GM06990 (cell line): Measurements from ENCODE around the gene SMIM28.

Source experiments
- DNase-seq: peaks from one replicate; pipeline ENCODE4 v3.0.0-alpha.2; 2011; ENCODE audit not compliant: insufficient read length; ENCODE audit errors: extremely low read depth
- H3K27me3 ChIP-seq: replicated peaks from 2 replicates; pipeline ENCODE4 v1.6.0; 2011; ENCODE audit warnings: low read length; ENCODE audit not compliant: control insufficient read depth, insufficient read depth
- H3K36me3 ChIP-seq: 2 replicates; pipeline ENCODE4 v1.5.1; 2011; ENCODE audit warnings: low read length; ENCODE audit not compliant: control insufficient read depth, insufficient read depth
- H3K4me3 ChIP-seq: replicated peaks from 2 replicates; pipeline ENCODE4 v1.5.1; 2011; ENCODE audit warnings: low read depth, mild to moderate bottlenecking, control low read depth, low read length
- CTCF ChIP-seq: IDR thresholded peaks from 2 replicates; pipeline ENCODE4 v1.5.1; 2011; ENCODE audit warnings: low read length, control low read depth, mild to moderate bottlenecking, inconsistent platforms; ENCODE audit not compliant: insufficient read depth, poor library complexity, severe bottlenecking

The SMIM28 gene

GRCh38 chr6:138370631-138371451 lies 6.9 kb upstream of the SMIM28 start:
- no peak for TF ChIP-seq CTCF
- no peaks in the 10 kb centered on the region for H3K36me3 ChIP-seq
- DNase-seq: no peak
- H3K27me3 ChIP-seq: peaks cover 1% of the 10 kb centered on the region; the same call in 1 of the 2 replicates
- H3K4me3 ChIP-seq: no peak overlapping the region

- no peak for DNase-seq
- H3K27me3 ChIP-seq: peaks cover 1% of the 10 kb centered on the region; the same call in 1 of the 2 replicates
- TF ChIP-seq CTCF: no peak
- no peak overlapping the region for H3K4me3 ChIP-seq
- H3K36me3 ChIP-seq: no peaks in the 10 kb centered on the region
Measured at GRCh38 chr6:138371452-138371711, 6.3 kb upstream of the SMIM28 start.

GRCh38 chr6:138371720-138372119 lies 6.0 kb upstream of the SMIM28 start:
- no peak overlapping the region for H3K4me3 ChIP-seq
- no peak for DNase-seq
- TF ChIP-seq CTCF: no peak
- peaks cover 1% of the 10 kb centered on the region; the same call in 1 of the 2 replicates for H3K27me3 ChIP-seq
- H3K36me3 ChIP-seq: no peaks in the 10 kb centered on the region

GRCh38 chr6:138372711-138373463 lies 4.8 kb upstream of the SMIM28 start:
- DNase-seq: no peak
- no peaks in the 10 kb centered on the region for H3K36me3 ChIP-seq
- no peak for TF ChIP-seq CTCF
- peaks cover 1% of the 10 kb centered on the region; the same call in 1 of the 2 replicates for H3K27me3 ChIP-seq
- H3K4me3 ChIP-seq: no peak overlapping the region

- Histone ChIP-seq H3K27me3 (peaks cover 1% of the 10 kb centered on the region; the same call in 1 of the 2 replicates), H3K36me3 (no peaks in the 10 kb centered on the region), H3K4me3 (no peak overlapping the region)
- TF ChIP-seq CTCF: no peak
- DNase-seq: no peak
Measured at GRCh38 chr6:138374230-138374629, 3.5 kb upstream of the SMIM28 start.
